Esophagus squamous epithelium (tissue), 4 donors: Measurements from ENCODE around the gene LRR1.

Source experiments
- POLR2A ChIP-seq, 4 donors: fragments of 450-650 bp; IDR thresholded peaks; one replicate each; pipeline ENCODE4 v1.6.1; 2017; ENCODE audit warnings: antibody characterized with exemption in 4 of 4, mild to moderate bottlenecking in 4 of 4, moderate library complexity in 3 of 4
- TF ChIP-seq, protein P1 (sequence below), 6 experiments: fragments of 450-650 bp in 4 of 6; fragments of 200-600 bp in 2 of 6; sonication (generic) in 2 of 6; IDR thresholded peaks; one replicate each; pipeline ENCODE4 v1.5.1; 2016 to 2019; ENCODE audit warnings: antibody characterized with exemption in 6 of 6, mild to moderate bottlenecking in 4 of 6, moderate library complexity in 4 of 6

DNA sequence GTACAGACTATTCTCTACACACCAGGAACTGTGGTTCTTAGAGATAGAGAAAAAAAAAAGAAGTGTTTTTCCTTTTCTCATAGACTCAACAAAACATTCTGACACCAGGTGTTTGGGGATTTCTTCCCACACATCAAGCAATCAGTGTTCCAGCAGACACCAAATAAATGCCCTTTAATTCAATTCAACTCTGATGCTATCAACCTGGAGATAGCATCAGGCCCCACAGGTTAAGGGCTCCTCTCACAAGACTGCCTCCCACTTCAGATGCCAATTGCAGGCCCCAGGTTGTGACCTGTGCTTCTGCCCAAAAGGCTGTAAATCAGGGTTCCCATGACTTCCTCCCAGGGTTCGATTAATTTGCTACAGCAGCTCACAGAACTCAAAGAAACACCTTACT, 49.3 kb upstream of the LRR1 start:
- TF ChIP-seq, protein P1, sequence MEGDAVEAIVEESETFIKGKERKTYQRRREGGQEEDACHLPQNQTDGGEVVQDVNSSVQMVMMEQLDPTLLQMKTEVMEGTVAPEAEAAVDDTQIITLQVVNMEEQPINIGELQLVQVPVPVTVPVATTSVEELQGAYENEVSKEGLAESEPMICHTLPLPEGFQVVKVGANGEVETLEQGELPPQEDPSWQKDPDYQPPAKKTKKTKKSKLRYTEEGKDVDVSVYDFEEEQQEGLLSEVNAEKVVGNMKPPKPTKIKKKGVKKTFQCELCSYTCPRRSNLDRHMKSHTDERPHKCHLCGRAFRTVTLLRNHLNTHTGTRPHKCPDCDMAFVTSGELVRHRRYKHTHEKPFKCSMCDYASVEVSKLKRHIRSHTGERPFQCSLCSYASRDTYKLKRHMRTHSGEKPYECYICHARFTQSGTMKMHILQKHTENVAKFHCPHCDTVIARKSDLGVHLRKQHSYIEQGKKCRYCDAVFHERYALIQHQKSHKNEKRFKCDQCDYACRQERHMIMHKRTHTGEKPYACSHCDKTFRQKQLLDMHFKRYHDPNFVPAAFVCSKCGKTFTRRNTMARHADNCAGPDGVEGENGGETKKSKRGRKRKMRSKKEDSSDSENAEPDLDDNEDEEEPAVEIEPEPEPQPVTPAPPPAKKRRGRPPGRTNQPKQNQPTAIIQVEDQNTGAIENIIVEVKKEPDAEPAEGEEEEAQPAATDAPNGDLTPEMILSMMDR (IDR thresholded peaks at IDR 0.05) = no peak
- no peak for TF ChIP-seq POLR2A (IDR thresholded peaks at IDR 0.05)
